H1 (cell line): ENCODE results near the gene NLRP10. TPM values are rescaled to one million over a fixed set of nuclear protein-coding genes. Genes with fewer than 3 reads are reported as not detected.

Experiments
- CTCF ChIA-PET: fragments of 300-600 bp; sonication (Branson Sonifier 250); formaldehyde crosslinking; loops from one replicate; lab custom pipeline; 2021; ENCODE audit not compliant: partially characterized antibody; lab: Charles Lee
- POLR2A ChIA-PET: fragments of 300-600 bp; sonication (Branson Sonifier 250); formaldehyde crosslinking; loops from one replicate; lab custom pipeline; 2021; ENCODE audit warnings: inconsistent platforms; ENCODE audit not compliant: partially characterized antibody; lab: Charles Lee
- DNase-seq, 2 experiments: peaks; one replicate each; pipeline versions ENCODE4 v3.0.0 to v3.0.0-alpha.2; 2010 to 2022; ENCODE audit warnings: low spot score in 2 of 2, low read depth in 1 of 2, mixed read lengths in 1 of 2
- FAIRE-seq: peaks from 2 replicates; lab custom pipeline; 2011; peaks lifted over from hg19 to GRCh38; lab: Jason Lieb, UNC
- H2AFZ ChIP-seq: 2 replicates; pipeline ENCODE4 v1.8.1; 2012; ENCODE audit warnings: low read length, inconsistent platforms
- H2AK5ac ChIP-seq: 2 replicates; pipeline ENCODE4 v1.6.1; 2013; ENCODE audit warnings: low read depth, low read length
- H2BK120ac ChIP-seq: replicated peaks from 2 replicates; pipeline ENCODE3; 2013; ENCODE audit warnings: low read depth, low read length, inconsistent platforms
- H2BK12ac ChIP-seq: 2 replicates; pipeline ENCODE4 v1.6.1; 2013; ENCODE audit warnings: low read depth, low read length
- H2BK15ac ChIP-seq: 2 replicates; pipeline ENCODE4 v1.6.1; 2013; ENCODE audit warnings: low read length
- H2BK20ac ChIP-seq: 2 replicates; pipeline ENCODE4 v1.6.1; 2013; ENCODE audit warnings: low read length
- H2BK5ac ChIP-seq: 2 replicates; pipeline ENCODE4 v1.6.1; 2013; ENCODE audit warnings: low read depth, low read length
- H3K14ac ChIP-seq: 2 replicates; pipeline ENCODE4 v1.6.1; 2013; ENCODE audit warnings: inconsistent platforms; ENCODE audit not compliant: insufficient read length
- H3K18ac ChIP-seq: 2 replicates; pipeline ENCODE4 v1.6.1; 2013; ENCODE audit warnings: low read length; ENCODE audit errors: extremely low read depth
- H3K23ac ChIP-seq: 2 replicates; pipeline ENCODE4 v1.6.1; 2013; ENCODE audit warnings: inconsistent platforms; ENCODE audit not compliant: insufficient read length
- H3K23me2 ChIP-seq: 2 replicates; pipeline ENCODE4 v1.6.1; 2013; ENCODE audit warnings: low read depth, low read length
- H3K27ac ChIP-seq: 2 replicates; pipeline ENCODE4 v1.6.1; 2011; ENCODE audit warnings: low read depth, low read length, inconsistent platforms
- H3K27me3 ChIP-seq, 4 experiments: replicated peaks in 1 of 4; 1 replicate in 1 of 4; 2 replicates in 3 of 4; pipeline versions ENCODE4 v1.6.1 to v1.8.1; 2011 to 2013; ENCODE audit warnings: low read length in 3 of 4, mild to moderate bottlenecking in 3 of 4, inconsistent platforms in 2 of 4, mixed read lengths in 2 of 4, moderate library complexity in 1 of 4; ENCODE audit not compliant: control insufficient read depth in 3 of 4, insufficient read depth in 3 of 4; ENCODE audit errors: extremely low read depth in 1 of 4
- H3K36me3 ChIP-seq, 4 experiments: 2 replicates each; pipeline versions ENCODE4 v1.6.1 to v1.8.1; 2011 to 2013; ENCODE audit warnings: mild to moderate bottlenecking in 4 of 4, low read length in 3 of 4, moderate library complexity in 2 of 4, control low read depth in 1 of 4, inconsistent platforms in 1 of 4; ENCODE audit not compliant: insufficient read depth in 4 of 4, control insufficient read depth in 2 of 4
- H3K4ac ChIP-seq: replicated peaks from 2 replicates; pipeline ENCODE3; 2013; ENCODE audit warnings: low read length, low read depth, mixed read lengths, inconsistent platforms; ENCODE audit not compliant: insufficient read length
- H3K4me1 ChIP-seq, 4 experiments: replicated peaks in 1 of 4; 1 replicate in 1 of 4; 2 replicates in 3 of 4; pipeline versions ENCODE4 v1.6.1 to v1.8.1; 2011 to 2013; ENCODE audit warnings: low read length in 3 of 4, inconsistent platforms in 2 of 4, mixed read lengths in 1 of 4; ENCODE audit not compliant: insufficient read depth in 4 of 4, control insufficient read depth in 3 of 4
- H3K4me2 ChIP-seq, 2 experiments: 2 replicates each; pipeline versions ENCODE4 v1.6.1 to v1.8.1; 2011 to 2013; ENCODE audit warnings: low read depth in 2 of 2, low read length in 2 of 2, control low read depth in 1 of 2, inconsistent platforms in 1 of 2, mild to moderate bottlenecking in 1 of 2; ENCODE audit not compliant: insufficient read depth in 1 of 2
- H3K4me3 ChIP-seq, 4 experiments: fragments of 200-600, 300-600 bp in 1 of 4; sonication (generic), shearing (Covaris generic), sonication (Bioruptor Twin) in 1 of 4; 2 replicates each; pipeline versions ENCODE4 v1.5.1 to v1.8.1; 2011 to 2016; ENCODE audit warnings: low read length in 4 of 4, low read depth in 3 of 4, control low read depth in 2 of 4, inconsistent platforms in 2 of 4, mild to moderate bottlenecking in 2 of 4, mixed read lengths in 1 of 4, moderate library complexity in 1 of 4; ENCODE audit not compliant: insufficient read depth in 2 of 4; ENCODE audit errors: extremely low read depth in 1 of 4
- H3K56ac ChIP-seq: replicated peaks from 2 replicates; pipeline ENCODE3; 2013; ENCODE audit warnings: low read depth, mild to moderate bottlenecking, mixed read lengths, low read length, inconsistent platforms; ENCODE audit not compliant: insufficient read length
- H3K79me1 ChIP-seq: 2 replicates; pipeline ENCODE4 v1.6.1; 2013; ENCODE audit warnings: low read depth, low read length, control low read depth
- H3K79me2 ChIP-seq, 2 experiments: 2 replicates each; pipeline versions ENCODE4 v1.6.1 to v1.8.1; 2012 to 2013; ENCODE audit warnings: low read length in 2 of 2, mild to moderate bottlenecking in 2 of 2, inconsistent platforms in 1 of 2; ENCODE audit not compliant: insufficient read depth in 2 of 2, control insufficient read depth in 1 of 2
- H3K9ac ChIP-seq, 4 experiments: replicated peaks in 1 of 4; 1 replicate in 1 of 4; 2 replicates in 3 of 4; pipeline versions ENCODE4 v1.6.1 to v1.8.1; 2011 to 2013; ENCODE audit warnings: low read depth in 3 of 4, low read length in 3 of 4, control low read depth in 2 of 4, mild to moderate bottlenecking in 2 of 4, moderate library complexity in 2 of 4, inconsistent platforms in 1 of 4; ENCODE audit errors: extremely low read depth in 1 of 4
- H3K9me3 ChIP-seq, 2 experiments: 2 replicates each; pipeline versions ENCODE4 v1.6.1 to v1.8.1; 2012 to 2013; ENCODE audit warnings: mild to moderate bottlenecking in 2 of 2, moderate library complexity in 2 of 2, control low read depth in 1 of 2, inconsistent platforms in 1 of 2, low read depth in 1 of 2, low read length in 1 of 2, mixed read lengths in 1 of 2; ENCODE audit not compliant: insufficient read depth in 2 of 2
- H4K20me1 ChIP-seq, 2 experiments: replicated peaks in 1 of 2; 2 replicates each; pipeline versions ENCODE3 to v1.8.1; 2011 to 2013; ENCODE audit warnings: inconsistent platforms in 2 of 2, low read length in 2 of 2, mild to moderate bottlenecking in 1 of 2; ENCODE audit not compliant: insufficient read depth in 2 of 2, control insufficient read depth in 1 of 2
- H4K5ac ChIP-seq: 2 replicates; pipeline ENCODE4 v1.6.1; 2013; ENCODE audit warnings: low read length, low read depth, mixed read lengths, inconsistent platforms; ENCODE audit not compliant: insufficient read length
- H4K8ac ChIP-seq: 2 replicates; pipeline ENCODE4 v1.8.0; 2013; ENCODE audit warnings: mild to moderate bottlenecking, moderate library complexity, low read length, inconsistent platforms; ENCODE audit not compliant: insufficient read depth; ENCODE audit errors: extremely low read depth
- H4K91ac ChIP-seq: replicated peaks from 2 replicates; pipeline ENCODE3; 2013; ENCODE audit warnings: low read length, mixed read lengths, inconsistent platforms; ENCODE audit not compliant: insufficient read length
- GTF2F1 ChIP-seq: IDR thresholded peaks from 2 replicates; pipeline ENCODE4 v1.6.1; 2012; ENCODE audit warnings: low read depth, low read length, improper control_type of control experiment, borderline replicate concordance
- MAFK ChIP-seq: IDR thresholded peaks from 2 replicates; pipeline ENCODE4 v1.6.1; 2012; ENCODE audit warnings: low read depth, mild to moderate bottlenecking, improper control_type of control experiment, low read length
- POLR2AphosphoS5 ChIP-seq: IDR thresholded peaks from 2 replicates; pipeline ENCODE4 v1.6.1; 2011; ENCODE audit warnings: low read depth, low read length
- WGBS, 2 experiments: shearing (Covaris generic) in 1 of 2; methylation state at CpG; one replicate each; pipeline versions ENCODE4 v1.1.6 to v1.1.7; 2013 to 2015; ENCODE audit warnings: low lambda C conversion rate in 2 of 2, mixed read lengths in 2 of 2, inconsistent platforms in 1 of 2, low coverage in 1 of 2, missing lambda C conversion rate in 1 of 2; ENCODE audit not compliant: insufficient replicate concordance in 2 of 2, insufficient coverage in 1 of 2, insufficient read length in 1 of 2; ENCODE audit errors: extremely low coverage in 1 of 2, missing lambda C conversion rate in 1 of 2; 5-methylcytosine and 5-hydroxymethylcytosine counted together
- polyA plus RNA-seq, 7 experiments: library from polyadenylated mRNA; depleted of rRNA in 3 of 7; stranded (reverse) in 5 of 7; unstranded in 2 of 7; fragments of >200 nt in 5 of 7; fragments of 200-250 nt in 2 of 7; gene quantifications; 1 replicate in 5 of 7; 2 replicates in 1 of 7; 4 replicates in 1 of 7; pipeline versions ENCODE4 v1.2.1 to v1.2.3, GENCODE V29; 2011 to 2013; ENCODE audit warnings: missing spikeins in 2 of 7, mixed read lengths in 2 of 7
- total RNA-seq: library from RNA; stranded (reverse); fragmentation: NEBNext Ultra II Directional; extraction: Animal tissue kit (Norgen Biotek cat#: 25700); gene quantifications from 2 replicates; pipeline ENCODE4 v1.2.1, GENCODE V29; 2021

NLRP10 gene
- total and polyA plus RNA-seq, 2 of the 8 experiments (the other 6 are each of a cell fraction or from before 2014, with no cell fraction given): 0.71 TPM; not detected in 1

GRCh38 chr11:7927635-7928034, 37.6 kb downstream of the NLRP10 start:
- WGBS, 2 experiments: 97% methylated on average over 6 of the region's 6 CpGs; no CpG with 5 or more reads in 1 of the 2 experiments
- Histone ChIP-seq H3K27ac (no peak overlapping the region), H3K9ac (no peak overlapping the region), H2BK15ac (no peak overlapping the region), H3K4me1 (no peaks in the 10 kb centered on the region), H3K18ac (no peak overlapping the region), H2AK5ac (no peak overlapping the region), H2BK5ac (no peak overlapping the region), H3K4me3 (no peak overlapping the region), H4K91ac (no peak overlapping the region), H4K5ac (no peak overlapping the region), H3K27me3 (no peaks in the 10 kb centered on the region; a peak in 1 of 7 replicates), H3K4me2 (no peak overlapping the region), H3K23ac (no peak overlapping the region), H2BK120ac (no peak overlapping the region), H3K79me1 (no peaks in the 10 kb centered on the region), H3K4ac (no peak overlapping the region), H2AFZ (no peak overlapping the region), H2BK12ac (no peak overlapping the region), H4K8ac (no peak overlapping the region), H3K9me3 (no peaks in the 10 kb centered on the region), H3K14ac (peak overlapping the region; percentile 42), H3K23me2 (no peaks in the 10 kb centered on the region), H3K36me3 (no peaks in the 10 kb centered on the region), H4K20me1 (no peaks in the 10 kb centered on the region), H3K79me2 (no peaks in the 10 kb centered on the region), H2BK20ac (no peak overlapping the region), H3K56ac (no peak overlapping the region)
- ChIA-PET CTCF (no interaction called here), POLR2A (no interaction called here)
- FAIRE-seq (no peak), DNase-seq (no peak)
- TF ChIP-seq POLR2AphosphoS5 (no peak), GTF2F1 (no peak), MAFK (no peak)
